A673 (cell line): ENCODE results near the gene CLTRN.

Source experiments
- CTCF ChIP-seq: fragments of 300-800, 200-600 bp; sonication (generic); conservative IDR thresholded peaks from 2 replicates; pipeline ENCODE4 v1.5.1; 2017; ENCODE audit warnings: low read depth, mild to moderate bottlenecking, antibody characterized with exemption, low read length, moderate library complexity, mixed read lengths
- EZH2 ChIP-seq: fragments of 200-600 bp; sonication (generic); IDR thresholded peaks from 2 replicates; pipeline ENCODE4 v1.6.1; 2017; ENCODE audit warnings: borderline replicate concordance, low read depth, mild to moderate bottlenecking, mixed read lengths, antibody characterized with exemption, low read length; ENCODE audit not compliant: poor library complexity, severe bottlenecking

GRCh38 chrX:15683193-15683592 is 18.6 kb upstream of the CLTRN start:
- no peak for TF ChIP-seq CTCF
- no peak for TF ChIP-seq EZH2
